Umbilical cord (tissue), 2 donors: ENCODE data around the gene SMPDL3A. TPM values are rescaled to one million over a fixed set of nuclear protein-coding genes. Genes with fewer than 3 reads are reported as not detected.
"Not testable (repeated sequence)": the region's sequence is repeated elsewhere in the genome, so short reads cannot be mapped to it uniquely, and the experiment has no call there.

Source experiments
- DNase-seq: peaks from one replicate; pipeline ENCODE4 v3.0.0-alpha.2; 2015; ENCODE audit warnings: low spot score
- total RNA-seq: library from RNA; depleted of rRNA; stranded (reverse); fragments of >200 nt; gene quantifications from one replicate; pipeline ENCODE4 v1.2.3, GENCODE V29; 2014; ENCODE audit warnings: low replicate concordance; ENCODE audit not compliant: insufficient read depth

SMPDL3A gene, protein sequence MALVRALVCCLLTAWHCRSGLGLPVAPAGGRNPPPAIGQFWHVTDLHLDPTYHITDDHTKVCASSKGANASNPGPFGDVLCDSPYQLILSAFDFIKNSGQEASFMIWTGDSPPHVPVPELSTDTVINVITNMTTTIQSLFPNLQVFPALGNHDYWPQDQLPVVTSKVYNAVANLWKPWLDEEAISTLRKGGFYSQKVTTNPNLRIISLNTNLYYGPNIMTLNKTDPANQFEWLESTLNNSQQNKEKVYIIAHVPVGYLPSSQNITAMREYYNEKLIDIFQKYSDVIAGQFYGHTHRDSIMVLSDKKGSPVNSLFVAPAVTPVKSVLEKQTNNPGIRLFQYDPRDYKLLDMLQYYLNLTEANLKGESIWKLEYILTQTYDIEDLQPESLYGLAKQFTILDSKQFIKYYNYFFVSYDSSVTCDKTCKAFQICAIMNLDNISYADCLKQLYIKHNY
- total RNA-seq: 31.8 TPM

DNA sequence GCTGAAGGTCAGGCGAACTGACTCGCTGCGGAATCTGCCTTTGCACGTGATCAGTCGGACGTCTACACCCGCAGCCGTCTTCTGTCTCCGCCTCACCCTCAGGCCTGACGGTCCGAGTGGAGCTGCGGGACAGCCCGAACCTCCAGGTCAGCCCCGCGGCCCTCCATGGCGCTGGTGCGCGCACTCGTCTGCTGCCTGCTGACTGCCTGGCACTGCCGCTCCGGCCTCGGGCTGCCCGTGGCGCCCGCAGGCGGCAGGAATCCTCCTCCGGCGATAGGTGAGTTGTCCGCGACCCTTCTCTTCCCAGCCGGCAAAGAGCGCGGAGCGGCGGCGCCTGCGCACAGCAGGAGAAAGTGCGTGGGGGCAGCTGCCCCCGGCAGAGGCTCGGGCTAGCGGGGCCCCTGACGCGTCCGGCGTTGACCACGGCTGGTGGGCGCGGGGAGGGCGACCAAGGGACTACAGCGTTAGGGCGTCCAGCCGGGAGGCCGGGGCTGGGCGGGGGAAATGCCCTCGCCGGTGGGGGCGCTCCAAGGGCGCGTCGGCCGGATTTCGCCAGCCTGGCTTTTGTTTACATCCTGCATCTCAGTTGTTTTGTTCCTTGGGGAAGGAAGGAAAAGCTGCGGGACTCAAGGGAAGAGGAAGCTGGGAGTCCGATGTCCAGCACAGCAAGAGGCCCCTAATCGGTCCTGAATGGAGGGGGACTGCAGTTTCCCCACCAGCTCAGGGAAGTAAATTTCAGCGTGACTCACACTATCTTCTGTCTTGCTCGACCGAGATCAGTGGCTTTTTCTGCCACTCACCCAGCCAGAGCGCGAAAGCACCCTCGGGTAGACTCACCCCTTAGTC lies at the start of gene SMPDL3A:
Gene SMPDL3A, plus strand, starts transcription at position 77 of the 846 bp plus-strand sequence. Its CDS starts 89 bp downstream, at position 166.
- DNase-seq: peak; percentile 90

DNA sequence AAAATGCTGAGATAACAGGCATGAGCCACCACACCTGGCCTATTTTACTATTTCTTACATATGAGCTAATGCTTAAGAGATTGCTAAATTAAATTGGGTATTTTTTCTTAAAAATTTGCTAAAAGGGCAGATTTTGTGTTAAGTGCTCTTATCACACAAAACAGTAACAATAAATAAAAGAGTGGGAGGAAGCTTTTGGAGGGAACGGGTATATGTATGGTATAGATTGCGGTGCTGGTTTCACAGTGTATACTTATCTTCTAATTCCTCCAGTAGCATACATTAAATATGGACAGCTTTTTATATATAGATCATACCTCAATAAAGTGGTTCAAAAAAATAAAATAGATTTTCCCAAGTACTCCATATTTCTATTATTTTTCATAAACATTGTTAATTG lies 49.0 kb upstream of the SMPDL3A start:
- DNase-seq: no peak

DNA sequence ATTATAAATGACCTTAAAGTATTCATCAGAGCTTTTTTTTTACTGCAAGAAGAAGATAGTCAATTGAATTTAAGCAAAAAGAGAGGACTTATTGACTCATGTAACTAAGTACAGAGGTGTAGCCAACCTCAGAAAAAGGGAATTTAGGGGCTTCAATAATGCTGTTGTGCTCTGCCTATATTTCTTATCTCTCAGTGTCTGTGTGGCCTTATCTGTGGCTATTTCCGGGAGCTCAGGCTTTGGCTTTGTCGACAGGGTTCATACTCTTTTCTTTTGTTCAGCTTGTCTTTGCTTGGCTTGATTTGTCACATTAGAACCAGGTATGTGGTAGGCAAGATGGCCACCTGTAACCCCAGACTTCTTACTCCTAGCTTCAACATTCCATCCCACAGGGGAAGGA lies 48.1 kb upstream of the SMPDL3A start:
- DNase-seq: no peak

DNA sequence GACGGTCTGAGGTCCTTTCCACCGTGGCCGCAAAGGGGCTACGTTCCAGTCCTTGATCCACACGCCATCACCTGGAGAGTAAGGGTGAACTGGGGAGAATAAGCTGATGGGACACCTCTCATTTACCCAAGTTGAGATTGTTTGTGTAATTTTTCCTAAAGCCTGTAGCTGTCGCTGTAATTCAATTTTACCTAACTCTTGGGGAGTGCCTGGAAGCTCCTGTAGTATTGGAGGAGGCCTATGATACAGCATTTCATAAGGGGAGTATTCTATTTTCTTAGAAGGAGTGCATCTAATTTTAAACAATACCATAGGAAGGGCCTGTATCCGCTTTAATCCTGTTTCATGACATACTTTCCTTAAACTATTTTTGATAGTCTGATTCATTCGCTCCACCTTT lies 44.8 kb upstream of the SMPDL3A start:
- not testable (repeated sequence) for DNase-seq

DNA sequence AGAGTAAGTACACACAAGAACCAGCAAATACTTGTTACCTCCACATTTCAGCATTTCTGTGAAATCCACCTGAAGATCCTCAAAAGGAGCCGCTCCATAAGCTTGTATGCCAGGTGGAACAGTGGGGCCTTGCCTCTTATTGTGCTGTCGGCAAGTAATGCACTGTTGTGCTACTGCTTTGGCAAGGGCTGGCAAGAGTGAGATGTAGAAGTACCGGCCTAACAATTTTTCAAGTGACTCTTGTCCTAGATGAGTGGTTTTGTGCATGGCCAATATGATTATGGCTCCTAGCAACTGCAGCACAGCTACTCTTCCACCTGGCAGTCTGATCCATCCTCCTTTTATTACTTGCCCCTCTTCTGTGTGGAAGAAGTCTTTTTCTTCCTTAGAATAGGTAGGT lies 44.2 kb upstream of the SMPDL3A start:
- DNase-seq: not testable (repeated sequence)

DNA sequence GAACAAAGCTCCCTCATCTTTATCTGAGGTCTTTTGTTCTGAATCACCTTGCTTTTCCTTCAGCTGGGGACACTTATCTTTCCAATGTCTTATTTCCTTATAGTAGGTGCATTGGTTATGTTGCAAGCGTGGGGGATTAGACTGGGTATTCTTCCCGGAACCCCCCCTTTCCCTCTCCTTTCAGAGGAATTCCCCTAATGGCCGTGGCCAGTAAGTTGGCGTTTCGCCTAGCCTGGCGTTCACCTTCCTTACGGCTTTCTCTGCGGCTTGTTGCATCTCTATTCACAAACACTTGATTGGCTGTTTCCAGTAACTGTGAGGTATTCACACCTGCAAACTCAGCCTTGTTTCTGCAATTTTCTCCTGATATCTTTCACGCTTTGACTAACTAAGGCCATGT lies 42.4 kb upstream of the SMPDL3A start:
- no peak for DNase-seq

DNA sequence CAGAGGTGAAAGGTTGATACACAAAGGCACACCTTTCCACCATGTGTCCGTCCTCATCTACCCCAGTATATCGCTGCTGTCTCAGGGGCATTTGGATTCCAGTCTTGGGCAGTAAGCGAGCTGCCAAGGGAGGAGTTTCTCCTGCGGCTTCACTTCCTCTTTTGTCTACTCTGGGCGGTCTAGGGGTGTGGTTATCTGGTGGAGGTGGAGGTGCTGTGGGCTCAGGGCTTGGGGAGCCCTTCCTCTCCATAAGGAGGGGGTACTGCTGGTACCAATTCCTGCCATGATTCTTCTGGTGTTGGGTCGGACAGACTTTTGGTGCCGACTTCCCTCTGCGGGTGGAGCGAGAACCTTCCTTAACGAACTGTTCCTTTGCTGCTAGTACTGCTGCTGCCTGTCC lies 41.5 kb upstream of the SMPDL3A start:
- no peak for DNase-seq

DNA sequence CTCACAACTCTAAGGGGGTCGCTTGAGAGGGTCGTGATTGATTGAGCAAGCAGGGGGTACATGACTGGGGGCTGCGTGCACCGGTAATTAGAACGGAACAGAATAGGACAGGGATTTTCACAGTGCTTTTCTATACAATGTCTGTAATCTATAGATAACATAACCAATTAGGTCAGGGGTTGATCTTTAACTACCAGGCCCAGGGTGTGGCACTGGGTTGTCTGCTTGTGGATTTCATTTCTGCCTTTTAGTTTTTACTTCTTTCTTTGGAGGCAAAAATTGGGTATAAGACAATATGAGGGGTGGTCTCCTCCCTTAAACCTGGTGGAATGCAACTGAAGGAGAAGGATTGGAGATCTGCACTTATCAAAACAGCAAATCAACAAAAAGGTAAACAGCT lies 40.1 kb upstream of the SMPDL3A start:
- not testable (repeated sequence) for DNase-seq

DNA sequence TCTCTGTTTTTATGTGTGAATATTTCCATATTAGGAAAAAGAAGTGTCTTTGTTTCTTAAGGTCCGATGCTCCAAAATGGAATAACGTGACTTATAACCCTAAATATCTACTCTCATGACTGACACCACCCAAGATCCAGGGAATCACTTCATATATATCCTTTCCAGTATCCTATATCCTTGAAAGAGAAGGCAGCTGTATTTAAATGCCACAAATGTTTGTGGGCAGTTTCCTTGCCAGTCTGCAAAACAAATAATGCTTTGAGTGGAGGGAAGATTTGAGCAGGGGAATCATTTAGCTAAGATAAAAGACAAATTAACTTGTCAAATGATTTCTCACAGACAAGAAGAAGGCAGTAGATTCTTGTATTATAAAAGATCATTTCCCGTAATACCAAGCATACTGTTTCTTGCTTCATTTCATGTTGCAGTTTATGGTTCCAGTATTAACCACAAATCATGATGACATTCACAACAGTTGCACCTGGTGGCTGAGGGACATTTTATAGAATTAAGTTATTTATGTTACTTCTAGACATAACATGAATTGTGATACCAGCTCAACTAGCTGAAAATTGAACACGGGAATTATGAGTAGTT lies 39.5 kb upstream of the SMPDL3A start:
- no peak for DNase-seq

DNA sequence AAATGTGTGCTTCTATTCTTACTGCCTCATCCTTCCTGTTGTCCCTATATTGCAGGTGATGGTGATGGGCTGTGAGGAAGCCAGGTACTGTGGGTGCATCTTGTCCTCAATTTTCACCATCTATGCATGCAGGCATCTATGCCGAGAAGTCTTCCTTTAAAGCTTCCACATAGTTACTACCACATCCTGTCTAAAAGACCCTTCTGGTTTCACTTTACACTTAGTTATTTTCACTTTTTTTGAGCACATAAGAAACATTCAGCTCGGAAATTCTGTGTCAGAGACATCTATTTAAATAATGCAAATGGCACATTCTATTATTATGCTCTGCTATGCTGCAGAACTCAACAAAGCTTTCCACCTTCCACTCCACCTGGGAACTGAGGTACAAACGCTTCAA lies 37.7 kb upstream of the SMPDL3A start:
- DNase-seq: no peak

DNA sequence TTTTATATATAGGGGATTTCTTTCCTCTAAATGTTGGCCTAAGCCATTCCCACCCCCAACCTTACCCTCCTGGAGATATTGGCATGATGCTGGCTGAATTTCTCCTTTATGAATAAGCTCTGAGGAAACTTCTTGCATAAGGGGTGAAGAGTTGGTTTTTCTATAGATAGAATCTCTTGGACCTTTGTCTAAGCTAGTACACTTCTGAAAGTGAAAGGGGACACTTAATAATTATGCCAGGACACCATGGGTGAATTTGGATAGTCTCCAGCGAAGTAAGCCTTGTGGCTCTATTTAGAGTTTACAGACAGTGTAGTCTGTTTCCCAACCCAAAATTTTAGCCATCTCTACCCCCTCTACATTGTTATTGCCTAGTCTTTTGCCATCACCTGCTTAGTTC lies 36.6 kb upstream of the SMPDL3A start:
- DNase-seq: no peak

DNA sequence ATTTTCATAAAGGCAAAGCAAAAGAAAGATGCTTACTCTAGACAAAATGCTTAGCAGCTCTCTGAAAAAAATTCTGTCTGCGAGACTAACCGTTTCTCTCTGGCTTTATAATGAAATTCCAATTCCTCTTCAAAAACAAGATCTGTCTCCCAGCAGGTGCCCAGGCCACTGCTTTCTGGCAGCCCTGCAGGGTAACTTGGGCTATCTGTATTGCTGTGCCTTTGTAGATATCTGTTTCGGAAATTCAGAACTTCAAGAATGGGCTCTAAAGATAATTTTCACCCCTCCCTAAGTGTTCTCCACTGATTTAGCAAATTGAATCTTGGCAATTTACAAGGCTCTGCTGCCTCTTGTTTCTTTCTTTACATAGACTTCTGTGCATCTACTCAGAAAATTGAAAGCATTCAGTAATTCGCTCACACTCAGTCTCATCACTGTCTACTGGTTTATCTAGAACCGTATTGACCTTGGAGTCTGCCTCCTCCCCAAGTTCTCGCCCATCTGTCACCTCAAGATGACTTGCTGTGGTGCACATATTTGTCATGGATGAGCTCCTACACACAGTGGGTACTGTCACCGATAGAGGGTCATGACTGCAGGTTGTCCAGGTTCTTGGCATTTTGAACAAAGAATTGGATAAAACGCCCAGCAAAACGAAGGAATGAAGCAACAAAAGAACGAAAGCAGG lies 35.9 kb upstream of the SMPDL3A start:
- DNase-seq: no peak

DNA sequence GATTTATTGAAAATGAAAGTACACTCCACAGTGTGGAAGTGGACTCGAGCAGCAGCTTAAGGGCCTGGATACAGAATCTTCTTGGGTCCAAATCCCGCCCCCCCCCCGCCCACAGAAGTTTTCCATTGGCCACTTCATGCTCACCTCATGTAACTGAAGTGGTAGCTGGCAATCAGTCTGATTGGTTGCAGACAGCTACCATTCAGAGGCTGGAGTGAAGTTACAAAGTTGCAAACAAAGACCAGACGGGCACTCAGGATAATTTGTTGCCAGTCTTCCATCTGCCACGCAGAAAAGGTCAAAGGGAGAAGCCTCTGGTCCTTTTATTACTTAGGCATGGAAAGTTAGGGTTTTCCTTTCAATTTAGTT lies 35.4 kb upstream of the SMPDL3A start:
- no peak for DNase-seq

DNA sequence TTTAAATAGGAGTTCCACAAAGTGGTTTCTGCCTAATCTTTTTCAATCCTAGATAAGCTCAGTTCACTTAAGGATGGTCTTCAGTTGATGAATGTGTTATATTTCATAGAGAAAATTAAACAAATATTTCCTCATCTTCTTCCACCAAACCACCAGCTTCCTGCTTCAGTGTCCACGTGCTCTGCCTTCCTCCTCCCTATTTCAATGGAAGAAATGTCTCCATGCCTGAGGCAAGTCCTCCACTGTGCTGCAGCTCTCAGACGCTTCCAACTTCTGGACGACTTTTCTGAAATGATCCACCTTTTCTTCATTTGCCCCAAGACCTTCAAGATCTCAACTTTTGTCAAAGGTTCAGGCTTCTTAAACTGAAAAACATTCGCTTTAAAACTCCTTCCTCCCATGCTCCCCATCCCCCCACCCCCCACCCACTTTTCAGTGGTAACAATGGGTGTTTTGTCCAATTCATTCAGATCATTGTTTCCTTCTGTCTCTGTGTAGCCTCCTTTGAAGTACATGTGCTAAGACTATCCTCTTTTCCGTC lies 34.8 kb upstream of the SMPDL3A start:
- DNase-seq: no peak

DNA sequence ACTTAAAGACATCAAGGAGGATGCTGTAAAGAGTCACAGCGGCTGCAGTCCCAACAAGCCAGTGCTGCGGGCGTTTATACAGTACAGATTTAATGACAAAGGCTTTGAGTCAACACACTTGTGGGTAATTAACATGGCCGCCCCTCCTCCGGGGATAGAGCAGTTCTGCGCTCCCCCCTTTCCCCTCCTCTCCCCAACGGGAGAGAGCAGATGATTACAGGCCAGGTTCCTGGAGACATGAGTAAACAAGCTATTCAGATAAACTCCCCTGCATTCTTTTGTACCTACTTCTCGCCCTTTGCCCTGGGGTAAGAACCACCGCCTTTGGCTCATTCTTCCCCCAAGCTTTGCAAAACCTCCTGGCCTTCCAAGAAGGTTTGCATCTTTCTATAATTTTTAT lies 33.2 kb upstream of the SMPDL3A start:
- no peak for DNase-seq

DNA sequence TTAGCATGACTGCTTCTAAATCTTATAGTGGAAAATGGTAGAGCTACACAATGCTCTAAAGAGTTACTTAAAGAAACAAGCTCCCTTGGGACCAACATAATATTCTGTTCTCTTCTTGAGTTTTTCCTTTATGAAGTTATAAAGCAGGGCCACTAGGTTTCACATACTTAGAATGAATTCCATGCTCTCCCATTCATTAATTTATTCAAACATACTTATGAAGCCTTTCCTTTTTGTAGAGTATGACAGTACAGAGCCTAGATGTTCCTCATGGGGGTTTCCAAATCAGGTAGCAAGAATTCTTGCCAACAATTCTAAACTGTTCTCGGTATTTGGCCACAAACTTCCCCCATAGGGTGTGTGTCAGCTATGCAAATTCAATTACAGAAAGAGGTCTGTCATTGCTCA lies 30.1 kb upstream of the SMPDL3A start:
- DNase-seq: no peak

DNA sequence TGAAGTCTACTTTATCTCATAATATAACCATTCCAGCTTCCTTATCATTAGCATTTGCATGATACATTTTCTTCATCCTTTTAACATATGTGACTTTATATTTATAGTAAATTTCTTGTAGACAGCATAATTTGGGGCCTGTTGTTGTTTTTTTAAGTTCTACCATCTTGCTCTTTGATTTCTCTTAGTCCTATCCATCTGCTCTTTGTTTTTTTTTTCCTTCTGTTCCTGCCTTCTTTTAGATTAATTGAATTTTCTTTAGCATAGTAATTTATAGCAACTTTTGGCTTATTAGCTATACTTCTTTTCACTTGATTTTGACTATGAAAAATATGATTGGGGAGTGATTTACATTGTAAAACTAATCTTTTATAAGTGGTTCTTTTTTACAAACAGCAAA lies 28.7 kb upstream of the SMPDL3A start:
- no peak for DNase-seq

DNA sequence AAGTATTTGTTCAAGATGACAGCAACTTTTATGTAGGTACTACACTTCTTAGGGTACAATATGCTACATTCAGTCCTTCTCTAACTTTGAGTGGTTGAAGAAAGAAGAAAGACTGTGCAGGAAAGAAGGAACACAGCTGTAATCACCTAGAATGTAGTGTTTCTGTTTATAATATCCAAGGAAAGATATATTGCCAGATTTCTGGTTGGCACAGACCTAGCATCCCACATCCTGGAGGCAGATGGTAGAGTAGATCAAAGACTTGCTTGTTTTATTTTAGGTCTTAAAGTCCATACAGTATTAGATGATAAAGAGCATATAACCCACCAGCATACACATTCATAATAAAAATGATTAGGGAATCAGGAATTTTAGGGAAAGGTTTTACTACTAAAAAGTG lies 22.8 kb upstream of the SMPDL3A start:
- no peak for DNase-seq

DNA sequence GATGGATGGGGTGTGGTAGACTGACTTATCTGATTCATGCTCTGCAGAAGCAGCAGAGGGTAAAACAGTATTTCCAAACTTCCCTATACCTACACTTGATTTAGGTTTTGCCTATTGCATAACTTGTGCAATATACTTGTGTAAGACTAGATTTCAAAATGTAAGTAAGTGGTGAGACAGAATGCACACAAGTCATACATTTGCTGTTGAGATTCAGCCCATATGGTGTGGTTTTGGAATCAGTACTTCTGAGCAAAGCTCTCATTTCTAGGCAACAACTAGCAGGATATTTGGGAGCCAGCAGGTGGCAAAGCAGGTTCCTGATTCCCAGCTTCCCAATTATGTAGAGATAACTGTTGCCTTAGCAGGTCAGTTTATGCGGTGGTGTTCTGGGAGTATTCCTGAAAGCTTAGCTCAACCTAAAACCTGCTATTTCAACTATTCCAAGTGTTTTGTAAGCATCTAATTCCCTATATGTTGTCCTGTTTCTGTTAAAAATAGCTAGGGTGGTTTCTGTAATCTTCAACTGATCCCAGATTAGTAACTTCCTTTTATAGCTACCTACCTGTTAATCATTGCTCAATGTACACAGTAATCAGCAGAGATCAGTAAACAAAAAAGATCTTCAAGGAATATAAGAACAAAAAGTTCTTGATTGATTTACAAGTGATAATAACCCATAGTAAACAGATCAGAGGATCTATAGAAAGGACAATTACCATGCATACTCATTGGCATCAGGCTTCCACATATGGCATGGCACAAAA lies 18.0 kb upstream of the SMPDL3A start:
- no peak for DNase-seq

DNA sequence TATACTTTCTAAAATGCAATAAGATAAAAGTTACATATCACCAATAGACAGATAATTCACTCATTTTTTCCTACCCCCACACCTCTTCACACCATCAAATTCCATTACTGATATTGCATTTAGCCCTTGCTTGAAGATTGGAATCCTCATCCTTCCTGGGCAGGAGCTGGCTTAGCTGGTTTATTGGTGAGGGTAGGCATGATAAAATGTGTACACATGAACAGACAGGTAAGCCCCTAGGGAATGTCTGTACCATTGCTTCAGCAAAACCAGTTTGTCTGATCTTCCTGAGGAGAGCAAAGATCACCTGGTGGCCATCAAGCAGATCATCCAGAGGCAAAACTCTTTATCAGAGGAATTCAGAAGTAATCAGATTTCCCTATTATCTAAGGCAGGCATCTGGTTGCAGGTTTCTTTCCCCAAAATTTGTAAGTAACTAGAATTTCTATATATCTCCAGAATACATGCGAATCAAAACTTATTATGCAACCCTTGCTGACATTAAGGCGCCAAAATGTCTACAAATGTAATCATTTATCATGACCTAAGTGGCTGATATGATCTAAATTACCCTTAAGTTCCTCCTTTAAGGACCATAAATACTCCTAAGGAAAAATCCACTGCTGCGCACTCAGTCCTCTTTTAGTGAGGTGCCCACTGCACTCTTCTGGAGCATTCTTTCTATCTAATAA lies 16.2 kb upstream of the SMPDL3A start:
- peak; percentile 76 for DNase-seq
